Astrocyte (in vitro differentiated cells and primary cell): Measurements from ENCODE around the gene AUTS2.

Experiments used
- CTCF ChIP-seq: IDR thresholded peaks from 2 replicates; pipeline ENCODE4 v1.5.1; 2011; ENCODE audit warnings: low read depth, mild to moderate bottlenecking, inconsistent platforms, low read length, moderate library complexity; ENCODE audit not compliant: insufficient read depth
- EZH2 ChIP-seq: IDR thresholded peaks from 2 replicates; pipeline ENCODE4 v1.6.1; 2012; ENCODE audit warnings: mild to moderate bottlenecking, low read length, inconsistent platforms; ENCODE audit not compliant: insufficient read depth

DNA sequence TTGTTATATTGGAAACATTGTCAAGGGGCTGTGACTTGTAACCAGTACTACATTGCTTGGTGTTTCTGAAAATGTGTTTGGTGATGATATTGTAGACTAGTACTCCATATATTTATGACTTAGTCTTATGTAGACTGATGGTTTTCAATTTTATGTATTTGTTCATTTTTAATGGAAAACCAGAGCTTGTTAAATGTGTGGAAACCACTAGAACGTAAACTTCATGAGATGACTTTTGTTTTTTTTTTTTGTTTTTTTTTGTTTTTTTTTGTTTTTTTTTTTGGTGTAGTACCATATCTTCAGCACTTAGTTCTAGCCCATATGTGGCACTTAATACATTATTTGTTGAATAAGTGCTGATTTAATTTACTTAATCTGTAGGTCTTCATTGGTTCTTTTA, 518.6 kb downstream of the AUTS2 start:
- TF ChIP-seq CTCF, result no peak
- TF ChIP-seq EZH2, result no peak
